IMR-90 (cell line): ENCODE data around the gene ADCK2. TPM values are rescaled to one million over a fixed set of nuclear protein-coding genes. Genes with fewer than 3 reads are reported as not detected.

ENCODE experiments used
- ATAC-seq: fragments of 200-7000 bp; cut with Tn5 transposase; 2 replicates; pipeline ENCODE4 v1.9.1; 2020; ENCODE audit warnings: low read depth, mild to moderate bottlenecking, moderate library complexity
- BruUV-seq: library from RNA; stranded (reverse); fragments of 400-500 nt; replicated peaks from 2 replicates; lab custom pipeline; 2021; lab: Mats Ljungman, UMichigan
- CTCF ChIA-PET: fragments of 300-600 bp; formaldehyde crosslinking; extraction: SDS; loops from one replicate; lab custom pipeline; 2021; ENCODE audit warnings: antibody characterized with exemption; lab: Yijun Ruan, JAX
- POLR2A ChIA-PET: fragments of 300-600 bp; sonication (Branson Sonifier 250); formaldehyde crosslinking; loops from one replicate; lab custom pipeline; 2022; ENCODE audit warnings: antibody characterized with exemption; ENCODE audit not compliant: unreplicated experiment; lab: Charles Lee
- DNase-seq: peaks from one replicate; pipeline ENCODE4 v3.0.0; 2013
- H2AFZ ChIP-seq: replicated peaks from 2 replicates; pipeline ENCODE3; 2013; ENCODE audit warnings: low read length, mild to moderate bottlenecking; ENCODE audit not compliant: poor library complexity
- H2AK5ac ChIP-seq: 2 replicates; pipeline ENCODE4 v1.6.1; 2013; ENCODE audit warnings: low read depth, low read length, inconsistent platforms
- H2AK9ac ChIP-seq: replicated peaks from 2 replicates; pipeline ENCODE3; 2013; ENCODE audit warnings: mild to moderate bottlenecking, low read depth, low read length, moderate library complexity; ENCODE audit not compliant: poor library complexity
- H2BK120ac ChIP-seq: 2 replicates; pipeline ENCODE4 v1.6.1; 2013; ENCODE audit warnings: low read depth, low read length, inconsistent platforms
- H2BK15ac ChIP-seq: 3 replicates; pipeline ENCODE4 v1.6.1; 2013; ENCODE audit warnings: low read depth, low read length, inconsistent platforms
- H2BK20ac ChIP-seq: 2 replicates; pipeline ENCODE4 v1.6.1; 2013; ENCODE audit warnings: low read depth, mild to moderate bottlenecking, inconsistent platforms, low read length, moderate library complexity
- H2BK5ac ChIP-seq: 2 replicates; pipeline ENCODE4 v1.6.1; 2013; ENCODE audit warnings: mild to moderate bottlenecking, low read depth, low read length, inconsistent platforms; ENCODE audit not compliant: poor library complexity, severe bottlenecking
- H3K14ac ChIP-seq: replicated peaks from 2 replicates; pipeline ENCODE4 v1.6.1; 2013; ENCODE audit warnings: low read depth, low read length, inconsistent platforms
- H3K18ac ChIP-seq: 2 replicates; pipeline ENCODE4 v1.6.1; 2013; ENCODE audit warnings: low read depth, low read length, control low read depth
- H3K23ac ChIP-seq: 2 replicates; pipeline ENCODE4 v1.6.1; 2013; ENCODE audit warnings: low read depth, low read length, inconsistent platforms
- H3K27ac ChIP-seq: 2 replicates; pipeline ENCODE4 v1.5.1; 2013; ENCODE audit warnings: mild to moderate bottlenecking, control low read depth, low read length; ENCODE audit not compliant: insufficient read depth
- H3K27me3 ChIP-seq: 2 replicates; pipeline ENCODE4 v1.6.1; 2013; ENCODE audit warnings: low read length; ENCODE audit not compliant: control insufficient read depth, insufficient read depth
- H3K36me3 ChIP-seq: 2 replicates; pipeline ENCODE4 v1.6.1; 2013; ENCODE audit warnings: low read length, mixed read lengths; ENCODE audit not compliant: control insufficient read depth, insufficient read depth
- H3K4ac ChIP-seq: 2 replicates; pipeline ENCODE4 v1.6.1; 2013; ENCODE audit warnings: low read depth, low read length, inconsistent platforms
- H3K4me1 ChIP-seq: 2 replicates; pipeline ENCODE4 v1.6.1; 2013; ENCODE audit warnings: low read length, mixed read lengths; ENCODE audit not compliant: control insufficient read depth, insufficient read depth
- H3K4me2 ChIP-seq: 2 replicates; pipeline ENCODE4 v1.6.1; 2013; ENCODE audit warnings: low read depth, mild to moderate bottlenecking, control low read depth, low read length, moderate library complexity
- H3K4me3 ChIP-seq: 2 replicates; pipeline ENCODE4 v1.5.1; 2013; ENCODE audit warnings: low read depth, mild to moderate bottlenecking, control low read depth, low read length, moderate library complexity; ENCODE audit not compliant: insufficient read depth
- H3K56ac ChIP-seq: 2 replicates; pipeline ENCODE4 v1.6.1; 2013; ENCODE audit warnings: low read length, inconsistent platforms; ENCODE audit not compliant: insufficient read depth; ENCODE audit errors: extremely low read depth
- H3K79me1 ChIP-seq, 2 experiments: 2 replicates each; pipeline ENCODE4 v1.6.1; 2013; ENCODE audit warnings: low read length in 2 of 2, inconsistent platforms in 1 of 2, low read depth in 1 of 2
- H3K9ac ChIP-seq: 2 replicates; pipeline ENCODE4 v1.6.1; 2013; ENCODE audit warnings: low read depth, low read length, control low read depth
- H3K9me1 ChIP-seq: 2 replicates; pipeline ENCODE4 v1.6.1; 2013; ENCODE audit warnings: low read length, inconsistent platforms; ENCODE audit not compliant: insufficient read depth
- H3K9me3 ChIP-seq: 2 replicates; pipeline ENCODE4 v1.6.1; 2013; ENCODE audit warnings: low read length; ENCODE audit not compliant: control insufficient read depth, insufficient read depth
- H4K20me1 ChIP-seq: 2 replicates; pipeline ENCODE4 v1.6.1; 2013; ENCODE audit warnings: low read length, inconsistent platforms; ENCODE audit not compliant: insufficient read depth
- H4K5ac ChIP-seq: 2 replicates; pipeline ENCODE4 v1.6.1; 2013; ENCODE audit warnings: mild to moderate bottlenecking, low read depth, low read length, control low read depth
- H4K8ac ChIP-seq, 2 experiments: 2 replicates each; pipeline ENCODE4 v1.6.1; 2013; ENCODE audit warnings: low read depth in 2 of 2, low read length in 2 of 2, control low read depth in 1 of 2, inconsistent platforms in 1 of 2
- H4K91ac ChIP-seq: 2 replicates; pipeline ENCODE4 v1.6.1; 2013; ENCODE audit warnings: low read depth, low read length, inconsistent platforms; ENCODE audit not compliant: insufficient read depth
- BHLHE40 ChIP-seq: fragments of 150-350 bp; IDR thresholded peaks from 2 replicates; pipeline ENCODE4 v1.6.1; 2016; ENCODE audit warnings: mild to moderate bottlenecking, low read depth, low read length
- CEBPB ChIP-seq: IDR thresholded peaks from 2 replicates; pipeline ENCODE4 v1.6.1; 2012; ENCODE audit warnings: low read depth, low read length, improper control_type of control experiment
- CTCF ChIP-seq: conservative IDR thresholded peaks from 2 replicates; pipeline ENCODE4 v1.5.1; 2012; ENCODE audit warnings: mild to moderate bottlenecking, low read depth, low read length, improper control_type of control experiment
- ELK1 ChIP-seq: fragments of 150-350 bp; IDR thresholded peaks from 2 replicates; pipeline ENCODE4 v1.6.1; 2016; ENCODE audit warnings: low read depth, mild to moderate bottlenecking, low read length, moderate library complexity, borderline replicate concordance
- FOS ChIP-seq: fragments of 150-350 bp; IDR thresholded peaks from 2 replicates; pipeline ENCODE4 v1.6.1; 2016; ENCODE audit warnings: low read depth, low read length
- MAZ ChIP-seq: IDR thresholded peaks from 2 replicates; pipeline ENCODE4 v1.6.1; 2012; ENCODE audit warnings: low read depth, mild to moderate bottlenecking, low read length, improper control_type of control experiment, moderate library complexity, borderline replicate concordance
- RFX5 ChIP-seq: IDR thresholded peaks from 2 replicates; pipeline ENCODE4 v1.8.0; 2012; ENCODE audit warnings: low read depth, mild to moderate bottlenecking, low read length, moderate library complexity
- WGBS, 2 experiments: methylation state at CpG; one replicate each; pipeline versions ENCODE4 v1.1.5 to v1.1.7; 2013; ENCODE audit warnings: missing lambda C conversion rate in 2 of 2; ENCODE audit not compliant: insufficient read length in 1 of 2; ENCODE audit errors: extremely low coverage in 2 of 2; 5-methylcytosine and 5-hydroxymethylcytosine counted together
- dilution Hi-C: fragments of 300-500 bp; cut with HindIII; formaldehyde crosslinking; loops from one replicate; pipeline ENCODE4 v1.14.3; 2018; ENCODE audit warnings: low sequenced_read_pairs; ENCODE audit not compliant: unreplicated experiment
- in situ Hi-C: fragments of 300-500 bp; cut with MboI; formaldehyde crosslinking; loops from 3 replicates; pipeline ENCODE4 v1.14.3; 2019; ENCODE audit warnings: low sequenced_read_pairs, inconsistent platforms, mixed read lengths
- intact Hi-C: fragments of 100-400 bp; cut with micrococcal nuclease; formaldehyde crosslinking; loops from 2 replicates; pipeline ENCODE4 v1.10.0; 2022
- polyA plus RNA-seq, 3 experiments: library from polyadenylated mRNA; depleted of rRNA; stranded (reverse); fragments of >200 nt; gene quantifications; 2 replicates each; pipeline ENCODE4 v1.2.3, GENCODE V29; 2012; ENCODE audit warnings: low replicate concordance in 1 of 3
- total RNA-seq: library from RNA; depleted of rRNA; stranded (reverse); fragments of >200 nt; gene quantifications from 2 replicates; pipeline ENCODE4 v1.2.3, GENCODE V29; 2012

ADCK2 gene
- total and polyA plus RNA-seq, 2 of the 4 experiments (the other 2 are of a cell fraction): 7.1 to 10.0 TPM

GRCh38 chr7:140685407-140686087 is 12.8 kb downstream of the ADCK2 start:
- no CpG with 5 or more reads among the region's 10 CpGs for WGBS, 2 experiments
- H2BK5ac ChIP-seq: no peak overlapping the region
- in situ Hi-C loops (loop anchor here (10.0 kb wide), 1 partner anchor 849 kb away; no protein-coding TSS in a partner anchor), intact Hi-C loops (no loop called here), dilution Hi-C loops (no loop called here)
- ChIA-PET CTCF (no interaction called here), POLR2A (no interaction called here)
- ATAC-seq (no peak), DNase-seq (no peak)
- no peak overlapping the region for H3K4ac ChIP-seq
- H4K5ac ChIP-seq: no peak overlapping the region
- no peaks in the 10 kb centered on the region for H3K27me3 ChIP-seq
- H3K36me3 ChIP-seq: peaks cover 12% of the 10 kb centered on the region
- no peak overlapping the region for H4K91ac ChIP-seq
- no peaks in the 10 kb centered on the region for H3K9me3 ChIP-seq
- no peak overlapping the region for H3K4me3 ChIP-seq
- no peak overlapping the region for H3K27ac ChIP-seq
- no peak overlapping the region for H4K8ac ChIP-seq
- H2BK120ac ChIP-seq: no peak overlapping the region
- H3K56ac ChIP-seq: no peak overlapping the region
- H3K14ac ChIP-seq: no peak overlapping the region
- no peak overlapping the region for H2BK15ac ChIP-seq
- H2AK5ac ChIP-seq: no peak overlapping the region
- BruUV-seq: no TSS peak
- H2BK20ac ChIP-seq: no peak overlapping the region
- no peaks in the 10 kb centered on the region for H3K9me1 ChIP-seq
- no peaks in the 10 kb centered on the region for H4K20me1 ChIP-seq
- no peak overlapping the region for H2AK9ac ChIP-seq
- H2AFZ ChIP-seq: no peak overlapping the region
- no peaks in the 10 kb centered on the region for H3K79me1 ChIP-seq
- H3K18ac ChIP-seq: no peak overlapping the region
- no peak for TF ChIP-seq FOS
- TF ChIP-seq BHLHE40: no peak
- no peak for TF ChIP-seq CTCF
- TF ChIP-seq CEBPB: no peak
- TF ChIP-seq RFX5: no peak
- no peak for TF ChIP-seq MAZ
- no peak for TF ChIP-seq ELK1
- no peak overlapping the region for H3K9ac ChIP-seq
- H3K4me2 ChIP-seq: no peak overlapping the region
- H3K4me1 ChIP-seq: no peaks in the 10 kb centered on the region
- H3K23ac ChIP-seq: no peak overlapping the region
